IMR-90 (cell line): ENCODE measurements around the gene ZBTB26. TPM values are rescaled to one million over a fixed set of nuclear protein-coding genes. Genes with fewer than 3 reads are reported as not detected.

ENCODE experiments used
- ATAC-seq: fragments of 200-7000 bp; cut with Tn5 transposase; 2 replicates; pipeline ENCODE4 v1.9.1; 2020; ENCODE audit warnings: low read depth, mild to moderate bottlenecking, moderate library complexity
- BruUV-seq: library from RNA; stranded (reverse); fragments of 400-500 nt; replicated peaks from 2 replicates; lab custom pipeline; 2021; lab: Mats Ljungman, UMichigan
- CTCF ChIA-PET: fragments of 300-600 bp; formaldehyde crosslinking; extraction: SDS; loops from one replicate; lab custom pipeline; 2021; ENCODE audit warnings: antibody characterized with exemption; lab: Yijun Ruan, JAX
- POLR2A ChIA-PET: fragments of 300-600 bp; sonication (Branson Sonifier 250); formaldehyde crosslinking; loops from one replicate; lab custom pipeline; 2022; ENCODE audit warnings: antibody characterized with exemption; ENCODE audit not compliant: unreplicated experiment; lab: Charles Lee
- DNase-seq: peaks from one replicate; pipeline ENCODE4 v3.0.0; 2013
- H2AFZ ChIP-seq: replicated peaks from 2 replicates; pipeline ENCODE3; 2013; ENCODE audit warnings: low read length, mild to moderate bottlenecking; ENCODE audit not compliant: poor library complexity
- H2AK5ac ChIP-seq: 2 replicates; pipeline ENCODE4 v1.6.1; 2013; ENCODE audit warnings: low read depth, low read length, inconsistent platforms
- H2AK9ac ChIP-seq: replicated peaks from 2 replicates; pipeline ENCODE3; 2013; ENCODE audit warnings: mild to moderate bottlenecking, low read depth, low read length, moderate library complexity; ENCODE audit not compliant: poor library complexity
- H2BK120ac ChIP-seq: 2 replicates; pipeline ENCODE4 v1.6.1; 2013; ENCODE audit warnings: low read depth, low read length, inconsistent platforms
- H2BK15ac ChIP-seq: 3 replicates; pipeline ENCODE4 v1.6.1; 2013; ENCODE audit warnings: low read depth, low read length, inconsistent platforms
- H2BK20ac ChIP-seq: 2 replicates; pipeline ENCODE4 v1.6.1; 2013; ENCODE audit warnings: low read depth, mild to moderate bottlenecking, inconsistent platforms, low read length, moderate library complexity
- H2BK5ac ChIP-seq: 2 replicates; pipeline ENCODE4 v1.6.1; 2013; ENCODE audit warnings: mild to moderate bottlenecking, low read depth, low read length, inconsistent platforms; ENCODE audit not compliant: poor library complexity, severe bottlenecking
- H3K14ac ChIP-seq: replicated peaks from 2 replicates; pipeline ENCODE4 v1.6.1; 2013; ENCODE audit warnings: low read depth, low read length, inconsistent platforms
- H3K18ac ChIP-seq: 2 replicates; pipeline ENCODE4 v1.6.1; 2013; ENCODE audit warnings: low read depth, low read length, control low read depth
- H3K23ac ChIP-seq: 2 replicates; pipeline ENCODE4 v1.6.1; 2013; ENCODE audit warnings: low read depth, low read length, inconsistent platforms
- H3K27ac ChIP-seq: 2 replicates; pipeline ENCODE4 v1.5.1; 2013; ENCODE audit warnings: mild to moderate bottlenecking, control low read depth, low read length; ENCODE audit not compliant: insufficient read depth
- H3K27me3 ChIP-seq: 2 replicates; pipeline ENCODE4 v1.6.1; 2013; ENCODE audit warnings: low read length; ENCODE audit not compliant: control insufficient read depth, insufficient read depth
- H3K36me3 ChIP-seq: 2 replicates; pipeline ENCODE4 v1.6.1; 2013; ENCODE audit warnings: low read length, mixed read lengths; ENCODE audit not compliant: control insufficient read depth, insufficient read depth
- H3K4ac ChIP-seq: 2 replicates; pipeline ENCODE4 v1.6.1; 2013; ENCODE audit warnings: low read depth, low read length, inconsistent platforms
- H3K4me1 ChIP-seq: 2 replicates; pipeline ENCODE4 v1.6.1; 2013; ENCODE audit warnings: low read length, mixed read lengths; ENCODE audit not compliant: control insufficient read depth, insufficient read depth
- H3K4me2 ChIP-seq: 2 replicates; pipeline ENCODE4 v1.6.1; 2013; ENCODE audit warnings: low read depth, mild to moderate bottlenecking, control low read depth, low read length, moderate library complexity
- H3K4me3 ChIP-seq: 2 replicates; pipeline ENCODE4 v1.5.1; 2013; ENCODE audit warnings: low read depth, mild to moderate bottlenecking, control low read depth, low read length, moderate library complexity; ENCODE audit not compliant: insufficient read depth
- H3K56ac ChIP-seq: 2 replicates; pipeline ENCODE4 v1.6.1; 2013; ENCODE audit warnings: low read length, inconsistent platforms; ENCODE audit not compliant: insufficient read depth; ENCODE audit errors: extremely low read depth
- H3K79me1 ChIP-seq, 2 experiments: 2 replicates each; pipeline ENCODE4 v1.6.1; 2013; ENCODE audit warnings: low read length in 2 of 2, inconsistent platforms in 1 of 2, low read depth in 1 of 2
- H3K9ac ChIP-seq: 2 replicates; pipeline ENCODE4 v1.6.1; 2013; ENCODE audit warnings: low read depth, low read length, control low read depth
- H3K9me1 ChIP-seq: 2 replicates; pipeline ENCODE4 v1.6.1; 2013; ENCODE audit warnings: low read length, inconsistent platforms; ENCODE audit not compliant: insufficient read depth
- H3K9me3 ChIP-seq: 2 replicates; pipeline ENCODE4 v1.6.1; 2013; ENCODE audit warnings: low read length; ENCODE audit not compliant: control insufficient read depth, insufficient read depth
- H4K20me1 ChIP-seq: 2 replicates; pipeline ENCODE4 v1.6.1; 2013; ENCODE audit warnings: low read length, inconsistent platforms; ENCODE audit not compliant: insufficient read depth
- H4K5ac ChIP-seq: 2 replicates; pipeline ENCODE4 v1.6.1; 2013; ENCODE audit warnings: mild to moderate bottlenecking, low read depth, low read length, control low read depth
- H4K8ac ChIP-seq, 2 experiments: 2 replicates each; pipeline ENCODE4 v1.6.1; 2013; ENCODE audit warnings: low read depth in 2 of 2, low read length in 2 of 2, control low read depth in 1 of 2, inconsistent platforms in 1 of 2
- H4K91ac ChIP-seq: 2 replicates; pipeline ENCODE4 v1.6.1; 2013; ENCODE audit warnings: low read depth, low read length, inconsistent platforms; ENCODE audit not compliant: insufficient read depth
- BHLHE40 ChIP-seq: fragments of 150-350 bp; IDR thresholded peaks from 2 replicates; pipeline ENCODE4 v1.6.1; 2016; ENCODE audit warnings: mild to moderate bottlenecking, low read depth, low read length
- WGBS, 2 experiments: methylation state at CpG; one replicate each; pipeline versions ENCODE4 v1.1.5 to v1.1.7; 2013; ENCODE audit warnings: missing lambda C conversion rate in 2 of 2; ENCODE audit not compliant: insufficient read length in 1 of 2; ENCODE audit errors: extremely low coverage in 2 of 2; 5-methylcytosine and 5-hydroxymethylcytosine counted together
- dilution Hi-C: fragments of 300-500 bp; cut with HindIII; formaldehyde crosslinking; loops from one replicate; pipeline ENCODE4 v1.14.3; 2018; ENCODE audit warnings: low sequenced_read_pairs; ENCODE audit not compliant: unreplicated experiment
- in situ Hi-C: fragments of 300-500 bp; cut with MboI; formaldehyde crosslinking; loops from 3 replicates; pipeline ENCODE4 v1.14.3; 2019; ENCODE audit warnings: low sequenced_read_pairs, inconsistent platforms, mixed read lengths
- intact Hi-C: fragments of 100-400 bp; cut with micrococcal nuclease; formaldehyde crosslinking; loops from 2 replicates; pipeline ENCODE4 v1.10.0; 2022
- polyA plus RNA-seq, 3 experiments: library from polyadenylated mRNA; depleted of rRNA; stranded (reverse); fragments of >200 nt; gene quantifications; 2 replicates each; pipeline ENCODE4 v1.2.3, GENCODE V29; 2012; ENCODE audit warnings: low replicate concordance in 1 of 3
- total RNA-seq: library from RNA; depleted of rRNA; stranded (reverse); fragments of >200 nt; gene quantifications from 2 replicates; pipeline ENCODE4 v1.2.3, GENCODE V29; 2012

ZBTB26 gene
- total and polyA plus RNA-seq, 2 of the 4 experiments (the other 2 are of a cell fraction) = 3.1 to 6.1 TPM

- no peak overlapping the region for H2AFZ ChIP-seq
- no peak for TF ChIP-seq BHLHE40
- H3K4me1 ChIP-seq = peaks cover 2% of the 10 kb centered on the region; the same call in 1 of the 2 replicates
- peaks cover 12% of the 10 kb centered on the region for H3K36me3 ChIP-seq
- H3K4me3 ChIP-seq = no peak overlapping the region
- no peak overlapping the region for H2AK5ac ChIP-seq
- H3K9ac ChIP-seq = no peak overlapping the region
- ATAC-seq (no peak), DNase-seq (no peak)
- H4K91ac ChIP-seq = no peak overlapping the region
- H2AK9ac ChIP-seq = no peak overlapping the region
- in situ Hi-C loops (no loop called here), dilution Hi-C loops (no loop called here), intact Hi-C loops (no loop called here)
- POLR2A ChIA-PET = no interaction called here
- H4K5ac ChIP-seq = no peak overlapping the region
- H3K27me3 ChIP-seq = no peaks in the 10 kb centered on the region
- CTCF ChIA-PET = no interaction called here
- H4K20me1 ChIP-seq = peaks cover 6% of the 10 kb centered on the region; the same call in 1 of the 2 replicates
- peaks cover 8 to 35% of the 10 kb centered on the region in 2 experiments for H3K79me1 ChIP-seq
- H2BK15ac ChIP-seq = no peak overlapping the region
- H3K23ac ChIP-seq = no peak overlapping the region
- no peak overlapping the region for H2BK120ac ChIP-seq
- H2BK5ac ChIP-seq = no peak overlapping the region
- no peaks in the 10 kb centered on the region for H3K9me1 ChIP-seq
- no peak overlapping the region for H3K4me2 ChIP-seq
- no peak overlapping the region for H3K14ac ChIP-seq
- WGBS, 2 experiments = no CpG with 5 or more reads among the region's 5 CpGs
- no TSS peak for BruUV-seq
- H3K18ac ChIP-seq = no peak overlapping the region
- H3K4ac ChIP-seq = no peak overlapping the region
- no peak overlapping the region for H3K27ac ChIP-seq
- no peak overlapping the region for H2BK20ac ChIP-seq
- H3K56ac ChIP-seq = no peak overlapping the region
- no peaks in the 10 kb centered on the region for H3K9me3 ChIP-seq
- no peak overlapping the region for H4K8ac ChIP-seq
Measured at GRCh38 chr9:122936464-122936863, 5.2 kb upstream of the ZBTB26 start.
